Raji (cell line): ENCODE results near the gene CFAP119.

ENCODE experiments used
- POLR2A ChIP-seq: IDR thresholded peaks from 2 replicates; pipeline ENCODE4 v1.6.1; 2011; ENCODE audit warnings: low read depth, low read length, control low read depth; ENCODE audit not compliant: insufficient read depth

CFAP119 gene

DNA sequence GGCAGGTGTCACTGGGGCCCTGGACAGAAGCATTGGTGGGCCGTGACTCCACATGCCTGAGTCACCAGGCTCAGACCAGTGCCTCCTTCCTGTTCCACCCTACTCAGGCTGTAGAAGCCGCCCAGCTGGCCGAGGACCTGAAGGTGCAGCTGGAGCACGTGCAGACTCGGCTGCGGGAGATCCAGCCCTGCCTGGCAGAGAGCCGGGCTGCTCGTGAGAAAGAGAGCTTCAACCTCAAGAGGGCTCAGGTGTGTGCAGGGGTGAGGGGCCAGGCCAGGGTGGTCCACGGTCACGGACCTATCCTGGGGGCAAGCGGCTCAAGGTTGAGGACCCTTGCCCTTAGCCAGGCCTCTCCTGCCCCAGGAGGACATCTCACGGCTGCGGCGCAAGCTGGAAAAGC lies 9.9 kb upstream of the CFAP119 start:
- no peak for TF ChIP-seq POLR2A

DNA sequence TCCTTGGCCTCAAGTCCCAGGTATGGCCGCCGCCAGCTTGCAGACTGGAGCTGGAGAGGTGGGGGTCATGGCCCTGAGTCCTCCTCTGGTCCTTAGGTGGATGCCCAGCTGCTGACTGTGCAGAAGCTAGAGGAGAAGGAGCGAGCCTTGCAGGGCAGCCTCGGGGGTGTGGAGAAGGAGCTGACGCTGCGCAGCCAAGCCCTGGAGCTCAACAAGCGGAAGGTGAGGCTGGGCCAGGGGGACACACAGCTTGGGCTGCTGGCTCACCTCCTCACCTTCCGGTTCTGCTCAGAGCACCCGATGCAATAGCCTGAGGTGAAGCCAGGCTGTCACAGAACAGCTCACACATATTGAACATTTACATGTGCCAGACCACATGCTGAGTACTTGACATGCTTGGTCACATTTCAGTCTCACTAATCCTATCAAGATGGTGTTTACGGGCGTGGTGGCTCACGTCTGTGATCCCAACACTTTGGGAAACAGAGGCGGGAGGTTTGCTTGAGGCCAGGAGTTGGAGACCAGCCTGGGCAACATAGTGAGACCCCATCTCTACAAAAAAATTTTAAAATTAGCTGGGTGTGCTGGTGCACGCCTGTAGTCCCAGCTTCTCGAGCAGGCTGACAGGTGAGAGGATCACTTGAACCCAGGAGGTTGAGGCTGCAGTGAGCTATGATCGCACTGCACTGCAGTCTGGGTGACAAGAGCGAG lies 7.7 kb upstream of the CFAP119 start:
- no peak for TF ChIP-seq POLR2A

DNA sequence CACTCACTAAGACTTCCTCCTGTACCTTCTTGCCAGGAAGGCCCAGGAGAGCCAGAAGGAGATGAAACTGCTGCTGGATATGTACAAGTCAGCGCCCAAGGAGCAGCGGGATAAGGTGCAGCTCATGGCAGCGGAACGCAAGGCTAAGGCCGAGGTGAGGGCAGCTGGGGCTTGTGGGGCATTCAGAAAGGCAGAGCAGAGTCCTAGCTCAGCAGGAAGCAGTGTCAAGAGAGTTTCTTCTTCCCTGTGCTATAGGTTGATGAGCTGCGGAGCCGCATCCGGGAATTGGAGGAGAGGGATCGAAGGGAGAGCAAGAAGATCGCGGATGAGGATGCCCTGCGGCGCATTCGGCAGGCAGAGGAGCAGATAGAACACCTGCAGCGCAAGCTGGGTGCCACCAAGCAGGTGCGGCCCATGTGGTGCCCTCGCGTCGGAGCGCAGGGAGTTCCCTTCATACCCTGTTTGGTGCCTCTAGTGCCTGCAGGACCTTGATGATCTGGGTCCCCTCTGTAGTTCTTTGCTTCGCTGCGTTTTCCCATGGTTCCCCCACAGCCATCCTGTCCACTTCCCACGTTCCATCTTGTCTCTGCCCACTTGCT lies 6.8 kb upstream of the CFAP119 start:
- no peak for TF ChIP-seq POLR2A

DNA sequence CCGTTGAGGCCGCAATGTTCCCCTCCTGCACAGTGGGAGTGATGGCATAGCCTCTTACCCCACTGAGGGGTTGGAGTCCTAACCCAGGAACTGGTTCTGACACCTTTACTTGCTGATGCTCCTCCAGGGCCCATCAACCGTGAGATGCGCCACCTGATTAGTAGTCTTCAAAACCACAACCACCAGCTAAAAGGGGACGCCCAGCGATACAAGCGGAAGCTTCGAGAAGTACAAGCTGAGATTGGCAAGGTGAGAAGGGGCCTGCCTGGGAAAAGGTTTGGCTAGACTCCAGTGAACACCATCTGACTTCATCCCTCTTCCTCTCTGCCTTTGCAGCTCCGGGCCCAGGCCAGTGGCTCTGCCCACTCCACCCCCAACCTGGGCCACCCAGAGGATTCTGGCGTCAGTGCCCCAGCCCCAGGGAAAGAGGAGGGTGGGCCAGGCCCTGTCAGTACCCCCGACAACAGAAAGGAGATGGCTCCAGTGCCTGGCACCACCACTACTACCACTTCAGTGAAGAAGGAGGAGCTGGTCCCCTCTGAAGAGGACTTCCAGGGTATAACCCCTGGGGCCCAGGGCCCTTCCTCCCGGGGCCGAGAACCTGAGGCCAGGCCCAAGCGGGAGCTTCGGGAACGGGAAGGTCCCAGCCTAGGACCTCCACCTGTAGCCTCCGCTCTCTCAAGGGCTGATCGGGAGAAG lies 6.1 kb upstream of the CFAP119 start:
- TF ChIP-seq POLR2A, result no peak

DNA sequence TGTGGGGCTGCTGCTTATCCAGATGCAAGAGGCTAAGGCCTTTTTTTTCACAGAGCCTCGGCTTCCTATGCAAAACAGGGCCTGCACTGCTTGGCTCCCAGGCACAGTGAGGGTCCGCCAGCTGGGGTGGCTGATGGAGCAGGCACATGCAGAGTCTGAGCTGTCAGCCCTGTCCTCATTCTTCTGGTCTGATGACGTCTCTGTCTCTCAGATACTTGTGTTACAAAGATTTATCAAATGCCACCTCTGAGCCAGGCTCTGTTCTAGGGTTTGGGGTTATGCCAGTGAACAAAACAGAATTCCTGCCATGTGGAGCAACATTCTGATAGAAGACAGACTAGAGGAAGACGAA lies 5.0 kb upstream of the CFAP119 start:
- no peak for TF ChIP-seq POLR2A

DNA sequence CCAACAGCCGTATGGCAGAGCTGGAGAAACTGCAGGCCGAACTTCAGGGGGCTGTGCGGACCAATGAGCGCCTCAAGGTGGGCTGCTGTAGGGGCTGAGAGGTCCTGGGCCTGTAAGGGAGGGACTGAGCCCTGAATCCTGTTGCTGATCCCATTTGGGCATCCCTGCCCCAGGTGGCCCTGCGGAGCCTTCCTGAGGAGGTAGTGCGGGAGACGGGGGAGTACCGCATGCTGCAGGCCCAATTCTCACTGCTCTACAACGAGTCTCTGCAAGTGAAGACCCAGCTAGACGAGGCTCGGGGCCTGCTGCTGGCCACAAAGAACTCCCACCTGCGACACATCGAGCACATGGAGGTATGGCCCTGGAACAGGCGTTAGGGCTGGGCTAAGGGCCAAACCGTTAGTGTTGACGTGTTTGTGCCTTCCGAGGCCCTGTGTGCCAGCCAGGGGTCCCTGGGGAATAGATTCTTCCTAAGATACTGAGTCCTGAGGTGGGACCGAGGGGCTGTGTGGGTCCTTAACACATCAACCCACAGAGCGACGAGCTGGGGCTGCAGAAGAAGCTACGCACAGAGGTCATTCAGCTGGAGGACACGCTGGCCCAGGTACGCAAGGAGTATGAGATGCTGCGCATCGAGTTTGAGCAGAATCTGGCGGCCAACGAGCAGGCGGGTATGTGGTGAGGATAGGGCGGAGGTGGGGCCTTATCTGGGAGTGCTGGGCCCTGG lies 4.5 kb upstream of the CFAP119 start:
- TF ChIP-seq POLR2A, result no peak

DNA sequence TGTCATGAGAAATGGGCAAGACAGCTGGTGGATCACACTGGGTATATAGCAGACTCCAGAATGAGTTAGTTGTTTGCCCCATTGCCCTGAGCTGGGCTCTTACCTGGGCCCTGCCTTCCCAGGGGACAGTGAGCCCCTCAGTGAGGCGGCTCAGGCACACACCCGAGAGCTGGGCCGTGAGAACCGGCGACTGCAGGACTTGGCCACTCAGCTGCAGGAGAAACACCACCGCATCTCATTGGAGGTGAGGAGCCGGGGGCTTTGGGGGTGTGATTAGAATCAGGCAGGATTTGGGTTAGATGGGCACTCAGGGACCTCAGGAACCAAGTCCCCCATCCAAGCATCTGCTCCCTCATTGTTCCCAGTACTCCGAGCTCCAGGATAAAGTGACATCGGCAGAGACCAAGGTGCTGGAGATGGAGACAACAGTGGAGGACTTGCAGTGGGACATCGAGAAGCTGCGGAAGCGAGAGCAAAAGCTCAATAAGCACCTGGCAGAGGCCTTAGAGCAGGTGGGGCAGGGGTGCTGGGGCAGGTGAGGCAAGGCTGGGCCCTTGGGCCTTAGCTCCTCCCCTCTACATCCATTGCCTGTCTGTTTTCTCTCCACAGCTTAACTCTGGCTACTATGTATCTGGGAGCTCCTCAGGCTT lies 3.1 kb upstream of the CFAP119 start:
- TF ChIP-seq POLR2A, result no peak

DNA sequence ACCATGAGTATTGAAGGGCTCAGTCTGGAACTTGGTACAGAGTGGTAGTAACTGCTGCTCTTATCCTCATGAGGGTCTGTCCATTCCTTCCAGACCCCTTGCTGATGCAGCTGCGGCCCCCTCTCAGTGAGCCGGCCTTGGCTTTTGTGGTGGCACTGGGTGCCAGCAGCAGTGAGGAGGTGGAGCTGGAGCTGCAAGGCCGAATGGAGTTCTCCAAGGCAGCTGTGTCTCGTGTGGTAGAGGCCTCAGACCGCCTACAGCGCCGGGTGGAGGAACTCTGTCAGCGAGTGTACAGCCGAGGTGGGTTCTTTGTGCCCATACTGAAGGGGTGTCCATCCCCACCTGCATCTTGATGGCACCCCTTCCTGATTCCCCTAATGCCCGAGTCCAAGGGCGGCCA lies 2.2 kb upstream of the CFAP119 start:
- TF ChIP-seq POLR2A, result no peak

DNA sequence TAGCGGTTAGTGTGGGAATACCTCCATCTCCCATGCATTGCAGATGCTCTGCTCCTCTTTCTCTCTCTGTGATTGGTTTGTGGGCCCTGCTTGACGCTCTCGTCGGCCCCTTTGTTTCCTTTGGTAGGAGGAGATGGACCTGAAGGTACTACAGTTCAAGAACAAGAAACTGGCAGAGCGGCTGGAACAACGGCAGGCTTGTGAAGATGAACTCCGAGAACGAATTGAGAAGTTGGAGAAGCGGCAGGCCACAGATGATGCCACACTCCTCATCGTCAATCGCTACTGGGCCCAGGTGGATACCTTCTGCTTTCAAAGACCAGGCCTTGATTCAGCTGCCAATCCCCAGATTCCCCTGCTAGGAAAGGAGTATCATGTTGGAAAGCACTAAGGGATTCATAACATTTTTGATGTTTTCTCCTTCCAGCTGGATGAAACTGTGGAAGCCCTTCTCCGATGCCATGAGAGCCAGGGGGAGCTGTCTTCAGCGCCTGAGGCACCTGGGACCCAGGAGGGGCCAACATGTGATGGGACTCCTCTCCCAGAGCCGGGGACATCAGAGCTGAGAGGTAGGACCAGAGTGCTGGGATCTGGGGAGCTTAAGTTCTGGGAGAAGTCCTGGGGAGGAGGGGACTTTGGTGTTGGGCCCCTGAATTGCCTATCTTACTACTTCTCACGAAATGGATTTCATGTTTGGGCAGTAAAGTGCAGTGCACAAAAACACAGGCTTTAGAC lies 1.3 kb upstream of the CFAP119 start:
- TF ChIP-seq POLR2A, result no peak

DNA sequence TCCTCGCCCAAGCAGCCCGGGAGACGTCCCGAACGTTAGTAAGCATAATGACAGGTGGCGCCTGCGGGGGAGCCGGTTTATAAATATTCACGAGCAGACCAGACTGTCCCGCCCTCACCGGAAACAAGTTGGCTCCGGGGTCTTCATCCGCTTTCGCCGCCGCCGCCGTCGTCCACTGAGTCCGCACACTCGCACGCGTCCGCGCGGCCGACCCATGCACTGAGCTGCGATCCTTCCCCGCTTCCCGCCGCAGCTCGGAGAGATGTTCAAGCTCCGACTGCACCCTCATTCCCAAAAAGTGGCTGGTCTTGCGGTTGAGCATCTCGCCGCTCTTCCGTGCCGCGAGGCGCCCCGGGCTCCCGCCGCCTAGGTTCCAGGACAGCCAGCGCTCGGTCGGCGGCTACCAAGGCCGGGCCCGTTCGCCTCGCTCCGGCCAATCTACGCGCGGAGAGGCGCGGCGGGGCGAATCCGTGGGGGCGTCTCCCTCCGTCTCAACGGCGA lies 385 bp downstream of the CFAP119 start:
- TF ChIP-seq POLR2A, result peak; percentile 4; the same call in 1 of the 2 replicates

DNA sequence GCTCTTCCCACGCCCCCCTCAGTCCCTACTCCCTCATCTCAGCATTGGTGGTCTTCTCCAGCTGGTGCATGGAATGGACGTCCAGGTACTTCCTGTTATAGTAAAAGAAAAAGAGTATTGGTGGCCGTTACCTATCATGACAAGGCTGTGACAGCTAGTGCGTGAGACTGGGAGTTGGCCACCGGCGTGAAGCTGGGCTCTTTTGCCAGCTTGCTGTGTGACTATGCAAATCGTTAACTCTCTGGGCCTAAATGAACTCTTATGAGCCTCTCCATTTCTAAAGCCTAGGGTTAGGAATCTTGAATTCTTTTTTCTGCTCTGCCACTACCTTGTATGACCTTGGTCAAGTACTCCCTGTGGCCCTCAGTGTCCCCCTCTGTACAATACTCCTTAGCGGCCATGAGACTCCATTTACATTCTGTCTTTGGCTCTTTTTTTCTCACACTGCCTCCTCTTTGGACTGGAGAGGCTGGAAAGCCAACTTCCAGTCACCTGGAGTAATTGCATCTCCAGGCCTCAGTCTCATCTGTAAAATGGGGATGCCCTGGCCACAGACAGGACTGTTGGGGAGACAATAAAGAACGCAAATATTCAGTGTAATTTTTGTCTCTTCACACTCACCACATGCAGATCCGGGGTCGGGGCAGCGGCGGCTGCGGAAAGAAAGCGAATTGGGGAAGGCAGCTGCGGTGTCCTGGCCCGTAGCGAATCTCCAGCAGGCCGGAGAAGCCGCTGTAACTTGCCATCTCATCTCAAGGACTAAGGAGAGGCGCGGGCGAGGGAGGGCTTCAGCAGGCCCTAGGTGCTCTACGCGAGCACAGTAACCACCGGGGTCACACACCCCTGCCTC lies 1.1 kb downstream of the CFAP119 start:
- no peak for TF ChIP-seq POLR2A

DNA sequence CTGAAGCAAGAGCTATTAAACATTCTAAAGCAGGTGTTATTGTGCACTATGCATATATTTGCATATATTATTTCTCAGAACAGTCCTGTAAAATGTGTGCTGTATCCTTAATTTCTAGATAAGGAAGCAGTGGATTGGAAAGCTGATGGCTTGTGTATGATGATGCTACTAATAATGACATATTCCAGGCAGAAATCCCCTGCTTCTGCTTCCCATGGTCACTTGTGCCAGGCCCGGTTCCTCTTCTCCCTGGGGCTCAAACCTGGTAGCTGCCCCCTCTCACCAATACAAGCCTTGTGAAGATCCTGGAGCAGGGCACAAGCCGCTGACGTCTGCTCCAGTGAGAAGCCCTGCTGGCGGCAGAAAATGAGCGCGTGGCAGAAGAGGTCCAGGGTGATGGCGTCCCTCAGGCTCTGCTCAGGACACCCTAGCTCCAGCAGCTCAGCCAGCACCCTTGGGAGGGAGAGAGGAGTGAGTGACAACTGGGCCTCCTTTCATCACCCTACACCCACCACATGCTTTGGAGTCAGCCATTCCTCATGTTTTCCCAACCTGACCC lies 1.8 kb downstream of the CFAP119 start:
- TF ChIP-seq POLR2A, result no peak

DNA sequence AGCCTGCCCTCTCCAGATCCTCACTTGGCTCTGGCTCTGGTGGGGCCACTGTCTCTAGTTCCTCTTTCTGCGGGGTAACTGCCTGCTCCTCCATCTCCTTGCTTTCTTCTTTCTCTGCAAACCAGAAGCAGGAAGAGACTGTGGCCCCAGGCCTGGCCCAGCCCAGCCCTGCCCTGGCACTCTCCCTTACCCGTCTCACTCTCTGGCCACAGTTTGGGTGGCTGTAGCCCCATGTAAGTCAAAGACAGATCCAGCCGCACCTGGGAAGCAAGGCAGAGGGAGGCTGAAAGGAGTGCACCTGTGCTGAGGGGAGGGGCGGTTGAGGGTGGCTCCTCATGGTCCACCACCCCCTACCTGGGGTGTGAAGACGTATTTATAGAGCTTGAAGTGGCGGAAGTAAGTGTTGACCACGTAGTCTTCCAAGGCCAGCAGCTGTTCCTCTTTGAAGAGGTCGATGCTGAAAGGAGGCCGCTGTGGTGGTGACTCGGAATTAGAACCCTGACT lies 2.8 kb downstream of the CFAP119 start:
- TF ChIP-seq POLR2A, result no peak
